IPS-20b (cell line): ENCODE measurements around the gene ACTN1.
"Not testable (repeated sequence)": the region's sequence is repeated elsewhere in the genome, so short reads cannot be mapped to it uniquely, and the experiment has no call there.

Source experiments
- H3K27ac ChIP-seq: one replicate; pipeline ENCODE4 v1.5.1; 2013; ENCODE audit warnings: low read length
- H3K27me3 ChIP-seq: 2 replicates; pipeline ENCODE4 v1.6.1; 2013; ENCODE audit warnings: mild to moderate bottlenecking, low read length, inconsistent platforms; ENCODE audit not compliant: insufficient read depth
- H3K36me3 ChIP-seq: 2 replicates; pipeline ENCODE4 v1.6.1; 2013; ENCODE audit warnings: low read depth, mild to moderate bottlenecking, inconsistent platforms, low read length, moderate library complexity; ENCODE audit not compliant: insufficient read depth
- H3K4me1 ChIP-seq: 2 replicates; pipeline ENCODE4 v1.6.1; 2013; ENCODE audit warnings: mild to moderate bottlenecking, control low read depth, inconsistent platforms, low read length, moderate library complexity; ENCODE audit not compliant: insufficient read depth
- H3K4me3 ChIP-seq: 2 replicates; pipeline ENCODE4 v1.5.1; 2013; ENCODE audit warnings: mild to moderate bottlenecking, low read length, inconsistent platforms
- H3K9ac ChIP-seq: 2 replicates; pipeline ENCODE4 v1.6.1; 2013; ENCODE audit warnings: low read depth, mild to moderate bottlenecking, inconsistent platforms, low read length, moderate library complexity
- H3K9me3 ChIP-seq: 2 replicates; pipeline ENCODE4 v1.6.1; 2013; ENCODE audit warnings: mild to moderate bottlenecking, low read depth, low read length, inconsistent platforms; ENCODE audit not compliant: insufficient read depth

The ACTN1 gene

DNA sequence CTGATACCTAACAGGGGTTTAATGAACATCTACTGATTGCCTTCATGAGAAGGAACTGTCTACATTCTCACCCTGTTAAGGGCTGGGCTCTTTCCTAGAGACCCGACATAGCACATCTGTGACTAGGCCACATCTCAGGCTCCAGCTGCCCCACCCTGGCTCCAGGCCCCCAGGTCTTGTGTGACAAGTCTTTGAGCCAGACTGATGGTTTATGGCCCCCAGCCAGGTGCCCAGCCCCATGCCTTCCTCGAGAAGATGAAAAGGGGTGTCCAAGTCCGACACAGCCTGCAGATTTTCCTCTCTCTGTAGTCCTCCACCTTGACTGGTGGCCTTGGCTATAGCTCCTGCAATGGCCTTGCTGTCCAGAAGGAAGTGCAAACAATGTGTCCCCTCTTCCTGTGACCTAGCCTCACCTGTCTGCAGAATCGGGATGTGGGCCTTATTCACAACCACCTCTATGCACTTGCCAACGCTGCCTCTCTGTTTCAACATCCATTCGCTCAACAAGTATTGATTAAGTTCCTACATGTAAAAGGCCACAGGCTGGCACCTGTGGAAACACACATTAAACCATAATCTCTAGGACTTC lies 4.2 kb downstream of the ACTN1 start:
- Histone ChIP-seq H3K27me3 (no peaks in the 10 kb centered on the region), H3K4me1 (peaks cover 32% of the 10 kb centered on the region), H3K36me3 (peaks cover 66% of the 10 kb centered on the region), H3K27ac (no peak overlapping the region), H3K4me3 (no peak overlapping the region), H3K9ac (no peak overlapping the region), H3K9me3 (no peaks in the 10 kb centered on the region)

DNA sequence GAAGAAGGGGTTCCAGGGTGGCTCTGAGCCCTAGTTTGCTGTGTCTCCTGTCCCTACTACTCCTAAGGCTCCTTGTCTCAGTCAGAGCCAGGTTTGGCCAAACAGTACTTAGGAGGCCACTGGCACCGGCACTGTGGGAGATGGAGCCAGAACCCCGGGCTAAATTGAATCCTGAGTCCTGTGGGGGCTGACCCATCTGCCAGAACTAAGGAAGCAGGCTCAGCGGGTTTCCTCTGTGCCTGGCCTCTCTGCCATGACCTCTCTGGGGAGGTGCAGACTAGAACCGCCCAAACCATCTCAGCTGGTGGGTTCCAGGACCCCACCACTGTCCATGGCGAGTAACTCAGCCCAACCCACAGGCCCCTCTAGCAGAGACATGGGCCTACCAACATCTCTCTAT lies 5.5 kb downstream of the ACTN1 start:
- Histone ChIP-seq H3K4me1 (peaks cover 40% of the 10 kb centered on the region), H3K9ac (no peak overlapping the region), H3K9me3 (no peaks in the 10 kb centered on the region), H3K27me3 (no peaks in the 10 kb centered on the region), H3K4me3 (no peak overlapping the region), H3K36me3 (peaks cover 66% of the 10 kb centered on the region), H3K27ac (no peak overlapping the region)

DNA sequence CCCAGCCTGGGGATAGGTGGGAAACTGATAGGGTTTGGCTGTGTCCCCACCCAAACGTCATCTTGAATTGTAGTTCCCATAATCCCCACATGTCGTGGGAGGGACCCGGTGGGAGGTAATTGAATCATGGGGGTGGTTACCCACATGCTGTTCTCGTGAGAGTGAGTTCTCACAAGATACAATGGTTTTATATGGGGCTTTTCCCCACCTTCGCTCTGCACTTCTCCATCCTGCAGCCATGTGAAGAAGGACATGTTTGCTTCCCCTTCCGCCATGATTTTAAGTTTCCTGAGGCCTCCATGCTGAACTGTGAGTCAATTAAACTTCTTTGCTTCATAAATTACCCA lies 5.9 kb downstream of the ACTN1 start:
- Histone ChIP-seq H3K4me1 (peaks cover 43% of the 10 kb centered on the region), H3K36me3 (peaks cover 66% of the 10 kb centered on the region)
- H3K4me3 ChIP-seq, H3K27ac ChIP-seq, H3K9ac ChIP-seq, H3K9me3 ChIP-seq, H3K27me3 ChIP-seq: not testable (repeated sequence)

DNA sequence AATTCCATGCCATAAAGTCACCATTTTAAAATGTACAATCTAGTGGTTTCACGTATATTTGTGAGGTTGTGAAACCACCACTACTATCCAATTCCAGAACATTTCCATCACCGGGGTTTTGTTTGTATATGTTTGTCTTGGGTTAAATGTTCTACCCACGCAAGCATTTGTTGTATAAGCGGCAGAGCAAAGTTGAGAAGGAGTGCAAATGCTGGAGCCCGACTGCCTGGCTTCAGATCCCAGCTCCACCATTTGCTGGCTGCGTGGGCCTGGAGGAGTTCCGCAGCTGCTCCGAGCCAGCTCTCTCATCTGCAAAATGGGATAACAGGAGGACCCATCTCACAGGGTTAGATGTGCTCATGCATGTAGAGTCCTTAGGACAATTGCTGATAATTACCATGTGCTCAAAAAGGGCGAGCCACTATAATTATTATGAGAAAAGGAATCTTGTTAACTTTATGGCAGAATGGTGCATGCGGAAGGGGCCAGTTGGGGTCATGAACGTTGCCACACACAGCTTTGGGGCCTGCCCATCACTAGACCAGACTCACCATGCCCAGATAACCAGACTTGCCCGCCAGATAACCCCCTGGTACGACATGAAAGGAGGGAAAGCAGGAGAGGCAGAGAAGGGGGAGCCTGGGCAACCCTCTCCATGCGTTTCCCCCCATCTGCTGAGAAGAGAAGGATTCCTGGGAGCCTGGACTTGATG lies 6.4 kb downstream of the ACTN1 start:
- Histone ChIP-seq H3K36me3 (peaks cover 66% of the 10 kb centered on the region), H3K27me3 (no peaks in the 10 kb centered on the region), H3K4me1 (peaks cover 43% of the 10 kb centered on the region), H3K9me3 (no peaks in the 10 kb centered on the region), H3K4me3 (no peak overlapping the region), H3K9ac (no peak overlapping the region), H3K27ac (no peak overlapping the region)

DNA sequence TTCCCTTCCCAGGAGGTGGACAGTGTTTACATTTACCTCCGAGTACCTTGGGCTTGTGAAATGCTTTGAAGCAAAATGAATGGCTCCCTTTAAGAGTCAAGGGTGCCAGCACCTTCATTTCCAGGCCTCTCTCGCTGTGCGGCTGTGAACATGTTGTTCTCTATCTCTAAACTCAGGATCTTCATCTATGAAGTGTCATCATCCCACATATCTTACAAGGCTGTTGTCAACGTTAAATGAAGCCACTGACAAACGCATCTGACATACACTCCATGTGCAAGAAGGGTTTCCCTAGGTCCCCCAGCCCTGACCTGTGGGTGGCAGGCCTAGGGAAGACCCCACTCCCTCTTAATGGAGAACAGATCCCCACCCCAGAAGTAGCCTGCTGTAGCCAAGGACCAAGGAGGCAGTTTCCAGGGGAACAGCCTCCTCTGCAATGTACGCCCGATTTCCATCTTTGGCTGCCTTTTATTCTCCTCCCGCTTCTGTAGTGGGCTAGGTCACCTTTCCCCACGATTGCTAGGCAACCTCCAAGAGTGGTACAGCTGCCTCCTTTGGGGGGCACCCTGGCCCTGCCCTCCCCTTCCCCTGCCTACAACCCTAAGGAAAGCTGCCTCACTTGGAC lies 7.6 kb downstream of the ACTN1 start:
- Histone ChIP-seq H3K9me3 (no peaks in the 10 kb centered on the region), H3K4me1 (peaks cover 38% of the 10 kb centered on the region), H3K4me3 (no peak overlapping the region), H3K27ac (no peak overlapping the region), H3K36me3 (peaks cover 66% of the 10 kb centered on the region), H3K9ac (no peak overlapping the region), H3K27me3 (no peaks in the 10 kb centered on the region)

DNA sequence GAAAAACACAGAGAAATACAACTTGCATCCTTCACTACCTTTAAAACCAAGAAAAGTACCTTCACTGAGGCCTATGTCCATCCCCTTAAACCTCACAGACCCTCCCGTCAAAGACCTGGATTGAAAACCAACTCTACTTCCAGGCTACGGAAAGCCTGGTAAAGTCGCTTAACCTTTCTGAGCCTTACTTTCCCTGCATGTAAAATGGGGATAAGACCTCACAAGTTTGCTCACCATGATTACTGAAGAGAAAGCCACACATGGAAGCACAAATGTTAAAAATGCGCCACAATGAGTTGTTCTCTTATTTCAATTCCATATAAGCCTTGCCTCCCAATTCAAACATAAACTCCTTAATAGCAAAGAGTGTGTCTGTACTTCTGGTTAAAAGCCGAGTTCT lies 8.4 kb downstream of the ACTN1 start:
- Histone ChIP-seq H3K36me3 (peaks cover 58% of the 10 kb centered on the region), H3K9ac (no peak overlapping the region), H3K4me1 (peaks cover 38% of the 10 kb centered on the region), H3K27ac (no peak overlapping the region), H3K27me3 (no peaks in the 10 kb centered on the region), H3K4me3 (0 out of 2 replicates have a peak overlapping the region, but pooled peaks have one; percentile 2), H3K9me3 (no peaks in the 10 kb centered on the region)

DNA sequence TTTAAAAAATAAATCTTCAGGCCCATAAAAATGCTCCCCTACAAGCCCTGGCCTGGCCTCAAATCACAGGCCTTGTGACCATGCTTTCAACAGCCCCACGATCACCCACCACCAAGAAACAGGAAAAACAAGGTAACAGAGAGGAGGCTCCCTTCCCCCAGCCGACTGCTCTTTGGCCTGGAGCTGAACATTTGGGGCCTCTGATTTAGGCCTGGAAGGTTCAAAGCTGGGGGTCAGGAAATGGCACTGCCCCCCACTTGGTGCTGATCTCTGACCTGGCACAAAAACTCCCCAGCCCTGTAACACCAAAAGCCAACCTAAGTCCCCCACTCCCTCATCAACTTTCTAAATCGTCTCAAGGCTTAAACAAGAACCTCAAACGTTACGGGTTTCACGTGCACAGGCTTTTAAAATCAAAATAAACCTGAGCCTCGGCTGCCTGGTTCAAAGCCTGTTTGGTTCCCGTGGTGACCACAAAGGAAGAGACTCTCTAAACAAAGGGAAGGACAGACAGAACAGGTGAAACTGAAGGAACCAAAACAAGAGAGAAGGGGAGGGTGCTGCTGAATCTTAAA lies 9.0 kb downstream of the ACTN1 start:
- Histone ChIP-seq H3K4me3 (peak overlapping the region; percentile 2; the same call in 1 of the 2 replicates), H3K9ac (peak overlapping the region; percentile 28), H3K4me1 (peaks cover 39% of the 10 kb centered on the region), H3K27me3 (no peaks in the 10 kb centered on the region), H3K36me3 (peaks cover 52% of the 10 kb centered on the region), H3K27ac (no peak overlapping the region), H3K9me3 (no peaks in the 10 kb centered on the region)

DNA sequence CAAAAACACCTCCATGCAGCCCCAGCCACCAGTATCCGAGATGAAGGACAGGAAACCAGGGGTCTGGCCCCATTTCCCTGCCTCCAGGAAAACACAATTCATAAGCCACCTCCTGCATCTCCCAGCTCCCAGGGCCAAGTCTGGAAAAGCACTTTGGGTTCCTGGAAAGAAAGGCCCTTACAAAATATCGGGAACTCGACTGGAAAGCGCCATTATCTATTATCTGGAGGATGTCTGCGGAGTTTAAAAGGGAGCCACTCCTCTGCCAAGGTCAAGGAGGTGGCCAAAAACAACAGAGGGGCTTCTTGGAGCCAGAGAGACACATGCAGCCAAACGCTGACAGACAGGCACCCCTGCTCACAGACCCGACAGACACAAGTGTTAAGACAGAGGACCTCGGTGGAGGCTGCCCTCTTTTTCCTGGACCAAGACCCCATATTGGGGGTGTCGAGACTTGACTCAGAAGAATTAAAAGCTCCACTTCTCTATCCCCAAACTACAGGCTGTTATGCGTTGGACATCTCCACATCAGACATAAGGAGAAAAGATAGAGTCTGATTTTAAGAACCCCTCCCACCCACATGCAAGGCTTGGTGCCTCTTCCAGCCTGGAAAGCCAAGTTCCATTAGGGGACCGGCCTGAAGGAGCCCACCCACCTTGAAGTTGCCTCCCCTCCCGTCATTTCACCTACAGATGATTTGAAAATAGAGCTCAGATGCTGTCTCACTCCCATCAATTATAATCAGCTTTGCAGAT lies 9.6 kb downstream of the ACTN1 start:
- H3K4me1 ChIP-seq: peaks cover 39% of the 10 kb centered on the region
- no peaks in the 10 kb centered on the region for H3K27me3 ChIP-seq
- no peak overlapping the region for H3K4me3 ChIP-seq
- peak overlapping the region; percentile 28 for H3K9ac ChIP-seq
- no peak overlapping the region for H3K27ac ChIP-seq
- H3K9me3 ChIP-seq: no peaks in the 10 kb centered on the region
- H3K36me3 ChIP-seq: peaks cover 45% of the 10 kb centered on the region

DNA sequence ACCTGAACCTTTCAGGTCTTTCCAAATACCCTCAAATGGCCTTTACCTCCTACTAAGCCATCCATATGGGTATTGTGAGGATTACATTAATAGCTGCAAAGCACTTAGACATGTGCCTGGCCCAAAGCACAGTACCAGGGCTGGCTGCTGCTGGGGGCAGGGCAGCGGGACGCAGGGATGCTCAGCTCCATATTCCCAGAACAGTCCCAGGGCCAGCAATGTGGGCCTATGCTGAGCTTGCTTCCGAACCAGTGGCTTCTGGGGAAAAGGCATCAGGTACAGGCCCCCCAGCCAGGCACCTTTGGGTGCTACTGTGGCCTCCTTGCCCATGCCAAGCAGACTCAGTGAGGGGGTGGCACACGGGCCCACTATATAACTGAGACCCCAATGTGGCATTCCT lies 10.4 kb downstream of the ACTN1 start:
- H3K27me3 ChIP-seq: no peaks in the 10 kb centered on the region
- H3K36me3 ChIP-seq: peaks cover 39% of the 10 kb centered on the region
- no peak overlapping the region for H3K4me3 ChIP-seq
- no peak overlapping the region for H3K9ac ChIP-seq
- H3K4me1 ChIP-seq: peaks cover 41% of the 10 kb centered on the region
- no peak overlapping the region for H3K27ac ChIP-seq
- no peaks in the 10 kb centered on the region for H3K9me3 ChIP-seq

DNA sequence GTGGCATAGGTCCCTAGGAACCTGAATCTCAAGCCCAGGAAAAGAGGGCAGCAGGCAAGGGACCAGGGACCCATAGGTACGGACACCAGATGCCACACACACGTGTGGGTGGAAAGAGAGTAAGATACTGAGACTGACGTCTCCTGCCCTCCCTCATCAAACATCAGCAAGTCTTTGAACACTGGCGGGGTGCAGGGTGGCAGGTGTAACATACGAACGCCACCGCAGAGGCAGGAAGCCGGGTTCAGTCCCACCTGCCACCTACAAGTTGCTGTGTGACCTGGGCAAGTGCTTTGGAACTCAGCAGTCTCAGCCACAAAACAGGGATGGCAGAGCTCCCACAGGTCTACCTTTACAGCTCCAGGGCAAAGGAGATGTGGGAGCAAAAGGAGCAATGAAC lies 11.1 kb downstream of the ACTN1 start:
- H3K4me3 ChIP-seq: no peak overlapping the region
- no peaks in the 10 kb centered on the region for H3K9me3 ChIP-seq
- no peak overlapping the region for H3K27ac ChIP-seq
- H3K36me3 ChIP-seq: peaks cover 39% of the 10 kb centered on the region
- H3K4me1 ChIP-seq: peaks cover 48% of the 10 kb centered on the region
- no peaks in the 10 kb centered on the region for H3K27me3 ChIP-seq
- H3K9ac ChIP-seq: no peak overlapping the region

DNA sequence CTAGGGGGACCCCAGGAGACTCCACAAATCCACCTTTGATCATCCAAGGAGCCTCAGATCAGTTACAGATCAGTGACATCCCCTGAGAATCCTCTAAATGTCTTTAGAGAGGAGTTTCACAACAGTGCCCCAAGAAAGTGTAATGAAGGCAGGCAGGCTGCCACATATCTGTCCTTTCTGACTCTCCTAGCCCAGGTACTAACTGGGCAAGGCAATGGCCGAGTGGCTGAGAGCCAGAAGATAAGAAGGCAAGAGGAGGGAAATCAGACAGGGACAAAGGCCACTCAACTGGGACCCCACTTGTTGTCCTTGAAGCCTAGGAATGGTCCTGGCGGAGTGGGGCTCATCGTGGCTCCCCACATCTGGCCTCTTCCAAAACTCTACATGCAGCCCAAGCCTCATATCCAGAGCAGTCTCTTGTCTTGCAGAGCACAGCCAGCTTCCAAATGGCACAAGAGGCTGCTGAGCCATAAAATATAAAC lies 11.6 kb downstream of the ACTN1 start:
- Histone ChIP-seq H3K27me3 (no peaks in the 10 kb centered on the region), H3K4me1 (peaks cover 53% of the 10 kb centered on the region), H3K9me3 (no peaks in the 10 kb centered on the region), H3K27ac (no peak overlapping the region), H3K36me3 (peaks cover 36% of the 10 kb centered on the region), H3K4me3 (no peak overlapping the region), H3K9ac (no peak overlapping the region)
